ENCODE measurements around the gene FBXO2.

FBXO2 gene

GRCh38 chr1:11640101-11640500 is 14.1 kb downstream of the FBXO2 start:
- ChIA-PET CTCF (interaction anchor here (0.7 kb wide), 1 partner anchor 327 kb away, joined by 3 read pairs; no protein-coding TSS in a partner anchor), POLR2A (no interaction called here)
- no peak for DNase-seq (ENCODE audit: extremely low spot score)
- TF ChIP-seq CTBP1 (IDR thresholded peaks at IDR 0.05; ENCODE audit: borderline replicate concordance), result no peak
- TF ChIP-seq FOXK2 (IDR thresholded peaks at IDR 0.05), result no peak
- no peak for TF ChIP-seq BHLHE40 (IDR thresholded peaks at IDR 0.05; ENCODE audit: borderline replicate concordance)
- no peak for TF ChIP-seq ELF4 (IDR thresholded peaks at IDR 0.05)
- no peak for TF ChIP-seq LEF1 (IDR thresholded peaks at IDR 0.05; ENCODE audit: borderline replicate concordance)
- no peak for TF ChIP-seq NFRKB (IDR thresholded peaks at IDR 0.05)
- no peak for TF ChIP-seq ZNF384 (IDR thresholded peaks at IDR 0.05)
- TF ChIP-seq FOXM1 (IDR thresholded peaks at IDR 0.05; ENCODE audit: borderline replicate concordance), result no peak
- no peak for TF ChIP-seq FOXA1 (IDR thresholded peaks at IDR 0.05)

DNA sequence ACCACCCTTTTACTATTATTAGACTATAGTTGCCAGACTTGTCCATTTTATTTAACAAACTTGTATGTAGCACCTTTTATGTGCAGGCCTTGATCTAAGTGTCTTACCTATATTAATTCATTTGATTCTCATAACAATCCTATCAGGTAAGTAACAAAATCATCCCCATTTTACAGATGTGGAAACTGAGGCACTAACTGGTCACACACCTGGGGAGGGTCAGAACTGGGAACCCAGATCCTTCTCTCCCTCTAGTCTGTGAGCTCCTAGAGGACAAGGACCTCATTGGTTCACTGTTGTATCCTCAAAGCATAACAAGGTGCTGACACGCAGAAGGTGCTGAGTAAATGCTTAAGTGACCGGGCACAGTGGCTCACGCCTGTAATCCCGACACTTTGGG is 14.9 kb downstream of the FBXO2 start:
- CTCF ChIA-PET, result interaction anchor here (0.7 kb wide), 1 partner anchor 326 kb away, joined by 3 read pairs; no protein-coding TSS in a partner anchor
- POLR2A ChIA-PET, result no interaction called here
- DNase-seq (ENCODE audit: extremely low spot score), result no peak
- TF ChIP-seq TARDBP (IDR thresholded peaks at IDR 0.05), result no peak
- no peak for TF ChIP-seq FOXM1 (IDR thresholded peaks at IDR 0.05; ENCODE audit: borderline replicate concordance)
- no peak for TF ChIP-seq CTBP1 (IDR thresholded peaks at IDR 0.05; ENCODE audit: borderline replicate concordance)
- TF ChIP-seq ARNT (IDR thresholded peaks at IDR 0.05), result no peak
- no peak for TF ChIP-seq FOXK2 (IDR thresholded peaks at IDR 0.05)
- TF ChIP-seq LEF1 (IDR thresholded peaks at IDR 0.05; ENCODE audit: borderline replicate concordance), result no peak
- TF ChIP-seq ZNF384 (IDR thresholded peaks at IDR 0.05), result no peak
- TF ChIP-seq HDGF (IDR thresholded peaks at IDR 0.05; ENCODE audit: borderline replicate concordance), result no peak
- TF ChIP-seq FOXA1 (IDR thresholded peaks at IDR 0.05), result no peak
- no peak for TF ChIP-seq PKNOX1 (IDR thresholded peaks at IDR 0.05)
- no peak for TF ChIP-seq SP1 (IDR thresholded peaks at IDR 0.05)
- TF ChIP-seq SUZ12 (IDR thresholded peaks at IDR 0.05), result no peak
- TF ChIP-seq BHLHE40 (IDR thresholded peaks at IDR 0.05; ENCODE audit: borderline replicate concordance), result no peak
- no peak for TF ChIP-seq NFRKB (IDR thresholded peaks at IDR 0.05)
- no peak for TF ChIP-seq ELF4 (IDR thresholded peaks at IDR 0.05)
- TF ChIP-seq L3MBTL2 (conservative IDR thresholded peaks at IDR 0.05), result no peak

GRCh38 chr1:11638121-11638520 is 16.1 kb downstream of the FBXO2 start:
- TF ChIP-seq SP1 (IDR thresholded peaks at IDR 0.05), result no peak
- no peak for DNase-seq (ENCODE audit: extremely low spot score)
- ChIA-PET CTCF (interaction anchor here (0.9 kb wide), 1 partner anchor 396 kb away, joined by 3 read pairs; no protein-coding TSS in a partner anchor), POLR2A (no interaction called here)

GRCh38 chr1:11634365-11635192 is 19.6 kb downstream of the FBXO2 start:
- DNase-seq (ENCODE audit: extremely low spot score), result no peak
- no peak for TF ChIP-seq CTBP1 (IDR thresholded peaks at IDR 0.05; ENCODE audit: borderline replicate concordance)
- TF ChIP-seq FOXA1 (IDR thresholded peaks at IDR 0.05), result no peak
- TF ChIP-seq L3MBTL2 (conservative IDR thresholded peaks at IDR 0.05), result no peak
- no peak for TF ChIP-seq FOXM1 (IDR thresholded peaks at IDR 0.05; ENCODE audit: borderline replicate concordance)
- TF ChIP-seq LEF1 (IDR thresholded peaks at IDR 0.05; ENCODE audit: borderline replicate concordance), result no peak
- no peak for TF ChIP-seq HDGF (IDR thresholded peaks at IDR 0.05; ENCODE audit: borderline replicate concordance)
- TF ChIP-seq SP1 (IDR thresholded peaks at IDR 0.05), result no peak
- TF ChIP-seq TARDBP (IDR thresholded peaks at IDR 0.05), result no peak
- TF ChIP-seq PKNOX1 (IDR thresholded peaks at IDR 0.05), result no peak
- TF ChIP-seq ARNT (IDR thresholded peaks at IDR 0.05), result no peak
- TF ChIP-seq ELF4 (IDR thresholded peaks at IDR 0.05), result no peak
- no peak for TF ChIP-seq NFRKB (IDR thresholded peaks at IDR 0.05)
- TF ChIP-seq ZNF384 (IDR thresholded peaks at IDR 0.05), result no peak
- TF ChIP-seq BHLHE40 (IDR thresholded peaks at IDR 0.05; ENCODE audit: borderline replicate concordance), result no peak
- TF ChIP-seq FOXK2 (IDR thresholded peaks at IDR 0.05), result no peak
- no peak for TF ChIP-seq SUZ12 (IDR thresholded peaks at IDR 0.05)
- ChIA-PET CTCF (interaction anchor here (1.2 kb wide), 2 partner anchors 9 to 11 kb away, joined by 4 read pairs; no protein-coding TSS in a partner anchor), POLR2A (no interaction called here)

DNA sequence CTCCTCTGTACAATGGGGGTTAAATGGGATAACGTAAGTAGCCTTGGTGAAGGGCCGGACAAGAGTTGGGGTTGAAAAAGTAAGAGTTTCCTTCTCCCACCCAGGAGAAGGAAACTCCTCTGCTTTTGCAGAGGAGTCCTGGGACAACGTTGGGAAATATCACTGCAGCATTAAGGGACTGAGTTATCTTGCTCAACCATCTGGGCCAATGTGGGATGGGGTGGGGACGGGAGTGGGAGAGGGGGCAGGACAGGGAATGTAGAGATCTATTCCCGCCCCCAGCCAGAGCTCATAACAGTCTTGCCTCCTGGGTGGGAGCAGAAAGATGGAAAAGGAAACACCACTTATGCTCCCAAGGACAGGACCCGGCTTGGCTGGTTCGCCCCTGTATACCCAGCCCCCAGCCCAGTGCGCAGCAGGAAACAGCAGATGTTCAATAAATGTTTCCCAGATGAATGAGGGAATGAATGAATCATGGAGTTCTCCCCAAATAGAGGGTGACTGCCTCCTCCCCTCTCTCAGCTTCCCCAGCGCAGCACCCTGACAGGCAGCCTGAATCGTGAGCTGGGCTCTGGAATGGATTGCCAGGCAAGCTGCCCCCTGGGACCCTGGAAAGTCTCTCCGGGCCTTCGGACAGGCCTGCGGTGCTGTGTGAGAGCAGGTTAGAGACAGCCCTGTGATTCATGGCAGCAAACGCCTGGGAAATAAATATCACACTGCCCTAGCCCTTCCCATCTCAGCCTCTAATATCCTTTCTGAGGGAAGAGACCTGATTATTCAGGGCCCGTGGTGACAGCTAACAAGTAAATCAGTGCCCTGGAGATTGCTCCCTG is 24.8 kb downstream of the FBXO2 start:
- TF ChIP-seq L3MBTL2 (conservative IDR thresholded peaks at IDR 0.05) (no peak), NFRKB (IDR thresholded peaks at IDR 0.05) (no peak), ARNT (IDR thresholded peaks at IDR 0.05) (no peak), FOXK2 (IDR thresholded peaks at IDR 0.05) (no peak), FOXA1 (IDR thresholded peaks at IDR 0.05) (no peak), ZNF384 (IDR thresholded peaks at IDR 0.05) (no peak), HDGF (IDR thresholded peaks at IDR 0.05; ENCODE audit: borderline replicate concordance) (no peak), ELF4 (IDR thresholded peaks at IDR 0.05) (no peak), SP1 (IDR thresholded peaks at IDR 0.05) (no peak), CTBP1 (IDR thresholded peaks at IDR 0.05; ENCODE audit: borderline replicate concordance) (no peak), LEF1 (IDR thresholded peaks at IDR 0.05; ENCODE audit: borderline replicate concordance) (no peak), PKNOX1 (IDR thresholded peaks at IDR 0.05) (no peak), SUZ12 (IDR thresholded peaks at IDR 0.05) (no peak), FOXM1 (IDR thresholded peaks at IDR 0.05; ENCODE audit: borderline replicate concordance) (no peak), TARDBP (IDR thresholded peaks at IDR 0.05) (no peak), BHLHE40 (IDR thresholded peaks at IDR 0.05; ENCODE audit: borderline replicate concordance) (no peak)
- DNase-seq (ENCODE audit: extremely low spot score), result no peak
- POLR2A ChIA-PET, result no interaction called here
- CTCF ChIA-PET, result no interaction called here
